ENCODE data around the gene STAT1.

Gene STAT1

DNA sequence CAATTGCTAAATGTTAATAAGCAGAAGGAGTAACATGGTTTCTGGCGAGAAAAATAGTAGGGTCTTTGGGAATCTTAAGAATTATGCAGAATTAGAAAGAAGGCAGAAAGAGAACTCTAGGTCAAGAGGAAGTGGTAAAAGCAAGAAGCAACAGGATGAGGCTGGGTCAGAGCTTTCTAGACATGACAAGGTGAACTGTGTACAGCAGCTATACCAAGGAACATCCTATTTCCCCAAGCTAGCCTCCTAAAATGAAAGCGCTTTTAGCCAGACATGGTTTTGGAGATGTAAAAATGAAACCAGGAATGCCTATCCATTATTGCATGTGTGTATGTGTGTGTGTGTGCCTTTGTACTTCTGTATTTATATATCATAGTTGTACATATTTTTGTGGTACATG is 42.3 kb upstream of the STAT1 start:
- H3K4me2 ChIP-seq (ENCODE audit: insufficient read depth, low read length): peak overlapping the region; percentile 50
- peak overlapping the region; percentile 19; the same call in 1 of the 2 replicates for H2AFZ ChIP-seq (ENCODE audit: low read depth, low read length)
- peak overlapping the region; percentile 73 for H3K27ac ChIP-seq (ENCODE audit: low read length)
- ATAC-seq (ENCODE audit: insufficient read depth, low read depth): peak; percentile 79
- no peaks in the 10 kb centered on the region for H4K20me1 ChIP-seq (ENCODE audit: insufficient read depth, low read length)
- no peak overlapping the region for H3K4me3 ChIP-seq (ENCODE audit: low read depth in 1 of 2, low read length in 2 of 2)
- no peak overlapping the region for H3K9ac ChIP-seq (ENCODE audit: low read depth, low read length)
- H3K4me1 ChIP-seq (ENCODE audit: insufficient read depth, low read length): peaks cover 66% of the 10 kb centered on the region
- no peaks in the 10 kb centered on the region for H3K79me2 ChIP-seq (ENCODE audit: insufficient read depth, low read length)
- no peaks in the 10 kb centered on the region for H3K9me3 ChIP-seq (ENCODE audit: insufficient read depth, low read length, severe bottlenecking)
- H3K27me3 ChIP-seq (ENCODE audit: insufficient read depth, low read length, poor library complexity): no peaks in the 10 kb centered on the region
- peak; percentile 50 for DNase-seq
- TF ChIP-seq CTCF (IDR thresholded peaks at IDR 0.05; ENCODE audit: borderline replicate concordance, extremely low read depth, low read length, poor library complexity, severe bottlenecking) (no peak), EZH2 (IDR thresholded peaks at IDR 0.05; ENCODE audit: borderline replicate concordance, low read depth, low read length, severe bottlenecking) (no peak)
- H3K36me3 ChIP-seq (ENCODE audit: insufficient read depth, low read length): peaks cover 9% of the 10 kb centered on the region; the same call in 1 of the 2 replicates

- no peak for TF ChIP-seq EZH2 (IDR thresholded peaks at IDR 0.05; ENCODE audit: borderline replicate concordance, low read depth, low read length, severe bottlenecking)
- TF ChIP-seq CTCF (IDR thresholded peaks at IDR 0.05; ENCODE audit: borderline replicate concordance, extremely low read depth, low read length, poor library complexity, severe bottlenecking): no peak
- ATAC-seq (ENCODE audit: insufficient read depth, low read depth) (no peak), DNase-seq (no peak)
- Histone ChIP-seq H3K36me3 (ENCODE audit: insufficient read depth, low read length) (no peaks in the 10 kb centered on the region), H3K4me3 (ENCODE audit: low read depth in 1 of 2, low read length in 2 of 2) (no peak overlapping the region), H3K9me3 (ENCODE audit: insufficient read depth, low read length, severe bottlenecking) (no peaks in the 10 kb centered on the region), H3K4me1 (ENCODE audit: insufficient read depth, low read length) (peaks cover 48% of the 10 kb centered on the region), H3K27me3 (ENCODE audit: insufficient read depth, low read length, poor library complexity) (no peaks in the 10 kb centered on the region), H2AFZ (ENCODE audit: low read depth, low read length) (no peak overlapping the region), H4K20me1 (ENCODE audit: insufficient read depth, low read length) (no peaks in the 10 kb centered on the region), H3K9ac (ENCODE audit: low read depth, low read length) (no peak overlapping the region), H3K79me2 (ENCODE audit: insufficient read depth, low read length) (no peaks in the 10 kb centered on the region), H3K27ac (ENCODE audit: low read length) (0 out of 2 replicates have a peak overlapping the region, but pooled peaks have one; percentile 8), H3K4me2 (ENCODE audit: insufficient read depth, low read length) (no peak overlapping the region)
Observed at GRCh38 chr2:191053256-191053655, 39.3 kb upstream of the STAT1 start.

DNA sequence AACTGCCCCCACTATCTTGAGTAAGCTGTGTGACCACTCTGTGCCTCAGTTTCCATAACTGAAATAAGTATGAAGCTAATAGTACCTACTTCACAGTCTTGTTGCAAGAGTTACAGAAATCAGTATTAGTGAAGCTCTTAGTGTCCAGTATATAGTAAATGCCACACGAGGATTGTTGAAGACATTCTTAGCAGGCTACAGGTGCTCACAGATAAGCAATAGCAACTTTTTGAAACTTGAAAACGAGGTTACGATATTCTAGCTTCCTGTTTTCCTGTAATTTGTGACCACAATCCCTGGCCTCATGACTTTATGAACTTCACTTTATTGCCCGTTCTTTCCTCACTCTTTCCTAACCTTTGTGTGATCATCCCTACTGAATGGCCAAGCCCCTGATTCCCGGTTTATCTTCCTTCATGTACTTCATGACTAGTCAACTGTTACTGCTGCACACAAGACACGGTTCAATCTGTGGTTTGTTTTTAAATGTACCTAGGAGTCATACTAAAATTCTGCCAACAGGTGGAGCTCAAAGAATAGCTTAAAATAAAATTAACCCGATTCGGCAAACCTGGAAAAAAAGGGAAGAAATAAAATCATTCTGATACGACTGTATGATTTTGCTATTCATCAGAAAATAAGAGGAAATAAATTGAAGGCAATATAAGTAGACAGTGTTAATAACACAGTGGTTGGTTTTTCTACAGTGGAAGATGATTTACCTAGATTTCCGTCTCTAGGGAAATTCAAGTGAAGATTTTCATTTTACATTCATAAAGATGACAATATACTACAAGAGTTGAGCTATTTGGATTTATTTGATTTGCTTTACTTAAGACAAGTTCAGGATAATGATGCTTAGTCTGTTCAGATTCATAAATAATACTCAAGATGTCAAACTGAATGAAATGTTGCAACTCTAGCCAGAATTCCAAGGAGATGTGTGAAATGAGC is 38.1 kb upstream of the STAT1 start:
- ATAC-seq (ENCODE audit: insufficient read depth, low read depth): peak; percentile 71
- Histone ChIP-seq H3K9ac (ENCODE audit: low read depth, low read length) (peak overlapping the region; percentile 33), H3K27ac (ENCODE audit: low read length) (peak overlapping the region; percentile 78)

More for the DNA sequence above, 38.1 kb upstream of the STAT1 start:
- H3K27me3 ChIP-seq (ENCODE audit: insufficient read depth, low read length, poor library complexity): no peaks in the 10 kb centered on the region
- H3K36me3 ChIP-seq (ENCODE audit: insufficient read depth, low read length): no peaks in the 10 kb centered on the region
- peak overlapping the region in 1 of 2 experiments; percentile 32; a peak in 1 of 4 replicates for H3K4me3 ChIP-seq (ENCODE audit: low read depth in 1 of 2, low read length in 2 of 2)
- H4K20me1 ChIP-seq (ENCODE audit: insufficient read depth, low read length): no peaks in the 10 kb centered on the region
- peak overlapping the region; percentile 61 for H3K4me2 ChIP-seq (ENCODE audit: insufficient read depth, low read length)
- peaks cover 36% of the 10 kb centered on the region for H3K4me1 ChIP-seq (ENCODE audit: insufficient read depth, low read length)
- H3K9me3 ChIP-seq (ENCODE audit: insufficient read depth, low read length, severe bottlenecking): no peaks in the 10 kb centered on the region
- peak; percentile 42 for DNase-seq
- no peaks in the 10 kb centered on the region for H3K79me2 ChIP-seq (ENCODE audit: insufficient read depth, low read length)
- no peak for TF ChIP-seq EZH2 (IDR thresholded peaks at IDR 0.05; ENCODE audit: borderline replicate concordance, low read depth, low read length, severe bottlenecking)
- peak; percentile 88 for TF ChIP-seq CTCF (IDR thresholded peaks at IDR 0.05; ENCODE audit: borderline replicate concordance, extremely low read depth, low read length, poor library complexity, severe bottlenecking)
- peak overlapping the region; percentile 68 for H2AFZ ChIP-seq (ENCODE audit: low read depth, low read length)
